Endothelial cell (in vitro differentiated cells): ENCODE measurements around the gene IRF6. TPM values are rescaled to one million over a fixed set of nuclear protein-coding genes. Genes with fewer than 3 reads are reported as not detected.
A peak's percentile ranks its signal among the peaks of the same experiment; 100 is the strongest.
"Not testable (repeated sequence)": the region's sequence is repeated elsewhere in the genome, so short reads cannot be mapped to it uniquely, and the experiment has no call there.

Source experiments
- DNase-seq: peaks from one replicate; pipeline ENCODE4 v3.0.0; 2021; ENCODE audit warnings: low spot score
- H3K27ac Mint-ChIP-seq: one replicate; pipeline ENCODE4 v1.8.0; 2021; ENCODE audit warnings: mixed read lengths, inconsistent platforms; ENCODE audit not compliant: unreplicated experiment
- H3K27me3 Mint-ChIP-seq: one replicate; pipeline ENCODE4 v1.8.0; 2021; ENCODE audit warnings: mild to moderate bottlenecking, moderate library complexity, mixed read lengths, inconsistent platforms; ENCODE audit not compliant: unreplicated experiment
- H3K36me3 Mint-ChIP-seq: one replicate; pipeline ENCODE4 v1.8.0; 2021; ENCODE audit warnings: mild to moderate bottlenecking, low read depth, mixed read lengths, inconsistent platforms; ENCODE audit not compliant: unreplicated experiment
- H3K4me1 Mint-ChIP-seq: one replicate; pipeline ENCODE4 v1.8.0; 2021; ENCODE audit warnings: mild to moderate bottlenecking, mixed read lengths, inconsistent platforms; ENCODE audit not compliant: unreplicated experiment
- H3K4me3 Mint-ChIP-seq: one replicate; pipeline ENCODE4 v1.8.0; 2021; ENCODE audit warnings: mild to moderate bottlenecking, mixed read lengths, inconsistent platforms; ENCODE audit not compliant: unreplicated experiment
- H3K9me3 Mint-ChIP-seq: one replicate; pipeline ENCODE4 v1.8.0; 2021; ENCODE audit warnings: mixed read lengths, inconsistent platforms; ENCODE audit not compliant: unreplicated experiment
- CTCF ChIP-seq: fragments of 200-600 bp; sonication (generic); IDR thresholded peaks from one replicate; pipeline ENCODE4 v1.5.0; 2021; ENCODE audit warnings: antibody characterized with exemption; ENCODE audit not compliant: unreplicated experiment
- total RNA-seq: library from RNA; stranded (reverse); fragmentation: NEBNext Ultra II Directional; extraction: Animal tissue kit (Norgen Biotek cat#: 25700); gene quantifications from one replicate; pipeline ENCODE4 v1.2.1, GENCODE V29; 2021; ENCODE audit not compliant: unreplicated experiment

The IRF6 gene
- total RNA-seq, 1 donor from 2014 or later = 21.3 TPM

DNA sequence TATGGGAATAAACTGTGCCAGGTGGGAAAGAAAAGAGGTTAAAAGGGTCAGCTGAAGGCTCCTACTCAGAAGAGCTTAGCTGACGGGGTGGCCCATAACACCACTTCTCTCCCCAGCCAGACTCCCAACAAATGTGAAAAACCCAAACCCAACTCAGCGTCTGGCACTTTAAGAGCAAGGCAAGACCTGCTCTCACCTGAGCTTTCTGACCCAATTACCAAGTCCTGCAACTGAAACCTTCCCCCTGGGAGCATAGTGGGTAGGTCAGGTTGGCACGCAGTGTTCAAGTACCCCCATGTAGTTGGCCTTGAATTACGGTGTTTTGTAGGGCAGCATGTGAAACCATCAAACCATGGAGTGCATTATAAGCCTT is 3.2 kb downstream of the IRF6 start:
- peaks cover 2% of the 10 kb centered on the region for H3K36me3 Mint-ChIP-seq
- H3K27ac Mint-ChIP-seq = peak overlapping the region; percentile 67
- no peak for TF ChIP-seq CTCF
- DNase-seq = no peak
- no peaks in the 10 kb centered on the region for H3K9me3 Mint-ChIP-seq
- H3K27me3 Mint-ChIP-seq = peaks cover 11% of the 10 kb centered on the region
- no peak overlapping the region for H3K4me3 Mint-ChIP-seq
- peaks cover 28% of the 10 kb centered on the region for H3K4me1 Mint-ChIP-seq

GRCh38 chr1:209802117-209802779 is 3.7 kb downstream of the IRF6 start:
- Mint-ChIP-seq H3K27me3 (peaks cover 11% of the 10 kb centered on the region), H3K9me3 (no peaks in the 10 kb centered on the region)

DNA sequence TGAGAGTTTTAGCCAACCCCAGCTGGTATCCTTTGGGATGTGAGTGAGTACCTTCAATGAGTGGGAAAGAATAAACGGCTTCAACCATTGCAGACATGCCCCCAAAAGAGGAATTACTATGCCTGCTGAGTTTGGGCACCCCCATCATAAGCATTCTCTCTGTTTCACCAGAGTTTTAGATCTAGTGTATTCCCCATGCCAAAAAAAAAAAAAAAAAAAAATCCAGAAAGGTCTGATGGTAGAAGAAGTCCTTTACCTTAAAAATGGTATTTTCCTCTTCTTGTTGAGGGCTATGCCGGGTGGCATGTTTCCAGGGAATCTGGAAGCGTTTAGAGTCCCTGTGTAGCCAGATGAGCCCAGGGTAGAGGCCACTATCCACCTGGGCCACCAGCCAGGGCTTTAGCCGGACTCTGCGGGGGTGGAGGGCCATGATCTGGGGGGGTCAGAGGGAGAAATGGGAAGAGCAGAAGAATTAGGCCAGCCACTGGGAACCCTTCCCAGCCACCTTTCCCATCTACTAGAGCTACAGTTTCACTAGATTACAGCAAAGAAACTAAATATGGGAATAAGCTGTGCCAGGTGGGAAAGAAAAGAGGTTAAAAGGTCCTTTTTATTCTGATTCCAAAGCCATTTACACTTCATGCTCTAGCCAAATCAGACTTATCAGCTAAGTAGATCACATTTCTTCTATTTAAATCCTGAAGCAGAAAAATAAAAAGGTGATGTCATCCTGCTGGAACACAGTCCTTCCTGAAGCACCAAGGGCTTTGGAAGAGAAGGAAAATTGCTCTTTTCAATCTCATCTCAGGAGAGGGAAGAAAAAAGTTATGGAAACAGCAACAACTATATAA is 4.7 kb downstream of the IRF6 start:
- Mint-ChIP-seq H3K27me3 (peaks cover 14% of the 10 kb centered on the region), H3K9me3 (no peaks in the 10 kb centered on the region)

More at GRCh38 chr1:209802117-209802779, 3.7 kb downstream of the IRF6 start:
- peak overlapping the region; percentile 67 for H3K27ac Mint-ChIP-seq
- H3K36me3 Mint-ChIP-seq = peaks cover 5% of the 10 kb centered on the region
- H3K4me1 Mint-ChIP-seq = peaks cover 29% of the 10 kb centered on the region
- DNase-seq = no peak
- no peak for TF ChIP-seq CTCF
- H3K4me3 Mint-ChIP-seq = no peak overlapping the region

GRCh38 chr1:209797978-209798639 is 7.8 kb downstream of the IRF6 start:
- H3K27ac Mint-ChIP-seq = no peak overlapping the region
- H3K4me1 Mint-ChIP-seq = peaks cover 14% of the 10 kb centered on the region
- peaks cover 7% of the 10 kb centered on the region for H3K27me3 Mint-ChIP-seq
- no peak overlapping the region for H3K4me3 Mint-ChIP-seq
- peaks cover 18% of the 10 kb centered on the region for H3K36me3 Mint-ChIP-seq
- no peak for DNase-seq
- H3K9me3 Mint-ChIP-seq = no peaks in the 10 kb centered on the region
- TF ChIP-seq CTCF = no peak

More for the DNA sequence above, 4.7 kb downstream of the IRF6 start:
- peak overlapping the region; percentile 37 for H3K27ac Mint-ChIP-seq
- peak overlapping the region; percentile 32 for H3K4me3 Mint-ChIP-seq
- peaks cover 29% of the 10 kb centered on the region for H3K4me1 Mint-ChIP-seq
- no peak for DNase-seq
- H3K36me3 Mint-ChIP-seq = peaks cover 9% of the 10 kb centered on the region
- no peak for TF ChIP-seq CTCF

DNA sequence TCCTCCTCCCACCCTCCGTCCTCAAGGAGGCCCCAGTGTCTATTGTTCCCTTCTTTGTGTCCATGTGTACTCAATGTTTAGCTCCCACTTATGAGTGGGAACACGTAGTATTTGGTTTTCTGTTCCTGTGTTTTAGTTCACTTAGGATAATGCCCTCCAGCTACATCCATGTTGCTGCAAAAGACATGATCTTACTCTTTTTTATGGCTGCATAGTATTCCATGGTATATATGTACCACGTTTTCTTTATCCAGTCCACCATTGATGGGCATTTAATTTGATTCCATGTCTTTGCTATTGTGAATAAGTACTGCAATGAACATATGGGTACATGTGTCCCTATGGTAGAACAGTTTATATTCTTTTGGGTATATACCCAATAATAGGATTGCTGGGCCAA is 12.2 kb downstream of the IRF6 start:
- not testable (repeated sequence) for H3K9me3 Mint-ChIP-seq, H3K4me3 Mint-ChIP-seq, DNase-seq, H3K27ac Mint-ChIP-seq, H3K27me3 Mint-ChIP-seq, H3K4me1 Mint-ChIP-seq
- H3K36me3 Mint-ChIP-seq = peaks cover 26% of the 10 kb centered on the region
